Stimulated activated CD8-positive, alpha-beta memory T cell treated with anti-CD3 and anti-CD28 coated beads, Interleukin-12 subunit alpha, Interleukin-12 subunit beta, amount 100 ng/mL, for 4 hours (primary cell): Measurements from ENCODE around the gene MED13L.

Experiments used
- DNase-seq: peaks from one replicate; pipeline ENCODE4 v3.0.0-alpha.2; 2020; ENCODE audit warnings: low read depth

The MED13L gene

GRCh38 chr12:116210762-116211161, 66.7 kb downstream of the MED13L start:
- no peak for DNase-seq

GRCh38 chr12:116210131-116210530, 67.4 kb downstream of the MED13L start:
- no peak for DNase-seq

DNA sequence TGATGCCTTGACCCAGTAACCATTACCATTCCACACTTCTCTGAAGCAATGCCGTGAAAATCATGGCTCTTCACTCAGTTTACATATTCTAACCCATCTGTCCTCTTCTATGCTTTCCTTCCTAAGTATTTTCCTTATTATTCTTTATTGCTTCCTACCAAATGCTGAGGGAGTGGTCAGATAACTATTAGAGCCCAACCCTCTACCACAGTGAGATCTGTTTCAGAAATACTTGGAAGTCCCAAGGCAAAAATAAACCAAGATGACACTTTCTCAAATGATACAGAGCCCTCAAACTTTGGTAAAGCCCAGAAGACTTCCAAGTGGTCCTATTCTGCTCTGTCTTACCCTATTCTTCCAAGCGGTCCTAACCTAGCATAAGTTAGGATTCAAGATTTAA, 68.0 kb downstream of the MED13L start:
- no peak for DNase-seq

DNA sequence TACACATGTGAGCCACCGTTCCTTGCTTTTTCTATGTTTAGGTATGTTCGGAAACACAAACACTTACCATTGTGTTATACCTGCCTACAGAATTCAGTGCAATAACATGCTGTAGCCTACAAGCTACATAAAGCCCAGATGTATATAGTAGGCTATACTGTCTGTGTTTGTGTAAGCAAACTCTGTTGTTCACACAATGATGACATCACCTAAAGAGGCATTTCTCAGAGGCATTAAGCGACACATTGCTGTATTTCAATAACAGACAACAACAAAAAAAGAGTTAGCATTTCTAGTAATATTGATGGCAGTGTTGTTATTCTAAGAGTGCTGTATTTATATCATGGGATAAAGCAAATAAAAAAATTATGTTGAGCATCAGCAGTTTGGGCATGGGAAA, 70.2 kb downstream of the MED13L start:
- DNase-seq = no peak

DNA sequence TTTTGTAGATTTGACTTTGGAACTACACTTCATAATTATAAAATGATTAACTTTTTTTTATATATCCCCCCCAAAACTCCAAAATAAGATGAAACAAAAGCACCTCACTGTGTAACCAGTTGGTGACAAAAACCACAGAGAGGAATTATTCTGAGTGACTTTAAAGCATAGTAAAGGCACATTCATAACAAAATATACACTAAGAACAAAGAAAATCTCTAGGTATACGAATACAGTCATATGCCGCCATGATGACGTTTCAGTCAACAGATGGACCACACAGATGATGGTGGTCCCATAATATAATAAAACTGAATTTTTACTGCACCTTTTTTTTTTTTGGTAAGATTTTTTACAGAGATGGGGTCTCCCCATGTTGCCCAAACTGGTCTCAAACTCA, 70.7 kb downstream of the MED13L start:
- no peak for DNase-seq

DNA sequence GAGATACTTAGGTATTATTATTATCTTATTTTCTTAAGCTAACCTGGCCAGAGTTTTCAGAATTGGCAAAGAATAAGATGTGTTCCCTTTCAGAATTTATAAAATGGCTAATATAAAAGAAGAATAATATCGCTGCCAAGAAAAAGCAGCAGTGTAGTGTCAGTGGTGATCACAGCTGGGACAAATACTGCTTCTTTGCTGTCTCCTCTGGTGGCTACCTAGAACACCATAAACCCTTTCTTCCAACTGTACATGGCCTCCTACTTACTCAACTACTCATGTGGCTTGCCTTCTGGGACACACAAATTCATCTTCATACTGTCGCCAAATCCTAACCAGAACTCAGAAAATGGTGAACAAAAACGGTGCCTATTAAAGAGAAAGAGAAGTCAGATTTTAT, 72.7 kb downstream of the MED13L start:
- no peak for DNase-seq

DNA sequence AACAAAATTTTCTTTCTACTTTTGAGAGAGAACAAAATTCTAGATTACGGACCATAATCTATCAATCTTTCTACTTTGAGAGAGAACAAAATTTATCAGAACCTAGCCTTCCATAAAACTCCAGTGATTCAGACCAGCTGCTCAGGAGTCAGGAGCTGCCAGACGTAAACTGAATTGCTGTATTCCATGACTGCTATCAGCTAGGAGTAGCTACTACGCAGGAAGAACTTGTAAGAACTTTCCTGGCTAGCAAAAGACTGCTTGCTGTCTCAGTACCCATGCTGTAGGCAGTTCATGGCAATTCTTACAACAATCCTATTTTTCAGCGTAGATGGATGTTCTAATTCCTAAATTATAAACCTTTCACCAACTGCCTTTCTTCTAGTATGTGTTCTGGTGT, 73.3 kb downstream of the MED13L start:
- no peak for DNase-seq

- DNase-seq = no peak
Measured at GRCh38 chr12:116202940-116203339, 74.6 kb downstream of the MED13L start.

DNA sequence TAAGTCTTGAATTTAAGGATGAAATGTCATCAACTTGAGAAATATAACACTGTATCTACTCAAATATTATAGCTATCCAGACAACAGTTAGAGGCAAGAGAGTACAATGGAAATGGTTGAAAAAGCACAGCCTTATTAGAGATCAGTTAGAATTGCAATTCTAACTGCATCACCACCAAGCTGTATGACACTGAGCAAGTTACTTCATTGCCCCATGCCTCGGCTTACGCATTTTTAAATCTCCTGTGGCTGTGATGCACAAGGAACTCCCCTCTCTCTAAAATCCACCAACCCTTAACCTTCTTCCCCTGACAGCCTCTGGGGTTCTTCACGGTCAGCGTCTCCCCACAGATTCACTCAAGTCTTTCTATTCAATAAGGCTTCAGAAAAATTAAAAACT, 75.1 kb downstream of the MED13L start:
- DNase-seq = no peak

DNA sequence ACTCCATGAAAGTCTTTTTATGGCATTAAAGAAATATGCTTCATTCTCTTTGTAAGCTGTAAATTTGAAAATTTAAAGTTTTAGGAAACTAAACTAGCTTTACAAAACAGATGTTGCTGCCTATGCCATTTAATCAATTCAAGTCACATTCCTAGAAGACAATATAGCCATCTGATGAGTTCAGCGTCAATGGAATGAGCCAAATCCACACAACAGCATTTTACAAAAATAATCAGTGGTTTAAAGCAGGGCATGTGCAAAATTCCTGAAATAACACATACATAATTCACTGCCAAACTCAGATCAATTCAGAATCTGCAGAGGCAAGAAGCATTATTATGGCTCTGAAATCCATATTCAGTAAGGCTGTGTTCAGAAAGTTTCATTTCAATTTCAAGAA, 75.6 kb downstream of the MED13L start:
- no peak for DNase-seq

GRCh38 chr12:116201359-116201758, 76.1 kb downstream of the MED13L start:
- no peak for DNase-seq

DNA sequence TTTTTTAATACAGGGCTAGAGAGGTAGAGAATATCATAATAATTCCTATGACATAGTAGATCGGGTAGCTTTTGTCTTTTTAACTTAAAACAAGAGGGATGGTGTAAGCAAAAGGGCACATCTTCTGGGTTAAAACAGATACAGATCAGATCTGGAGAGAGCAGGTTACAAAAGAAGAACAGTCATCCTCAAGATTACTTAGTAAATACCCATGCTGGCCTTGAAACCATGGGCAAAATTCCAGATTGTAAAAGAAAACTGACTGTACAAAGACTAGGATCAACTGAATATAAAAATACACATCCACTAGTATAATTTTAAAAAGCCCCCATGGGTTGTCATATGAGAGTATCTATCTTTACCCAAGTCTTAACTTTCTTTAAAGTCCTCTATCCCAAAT, 76.7 kb downstream of the MED13L start:
- DNase-seq = no peak

GRCh38 chr12:116199160-116199706, 78.3 kb downstream of the MED13L start:
- no peak for DNase-seq

DNA sequence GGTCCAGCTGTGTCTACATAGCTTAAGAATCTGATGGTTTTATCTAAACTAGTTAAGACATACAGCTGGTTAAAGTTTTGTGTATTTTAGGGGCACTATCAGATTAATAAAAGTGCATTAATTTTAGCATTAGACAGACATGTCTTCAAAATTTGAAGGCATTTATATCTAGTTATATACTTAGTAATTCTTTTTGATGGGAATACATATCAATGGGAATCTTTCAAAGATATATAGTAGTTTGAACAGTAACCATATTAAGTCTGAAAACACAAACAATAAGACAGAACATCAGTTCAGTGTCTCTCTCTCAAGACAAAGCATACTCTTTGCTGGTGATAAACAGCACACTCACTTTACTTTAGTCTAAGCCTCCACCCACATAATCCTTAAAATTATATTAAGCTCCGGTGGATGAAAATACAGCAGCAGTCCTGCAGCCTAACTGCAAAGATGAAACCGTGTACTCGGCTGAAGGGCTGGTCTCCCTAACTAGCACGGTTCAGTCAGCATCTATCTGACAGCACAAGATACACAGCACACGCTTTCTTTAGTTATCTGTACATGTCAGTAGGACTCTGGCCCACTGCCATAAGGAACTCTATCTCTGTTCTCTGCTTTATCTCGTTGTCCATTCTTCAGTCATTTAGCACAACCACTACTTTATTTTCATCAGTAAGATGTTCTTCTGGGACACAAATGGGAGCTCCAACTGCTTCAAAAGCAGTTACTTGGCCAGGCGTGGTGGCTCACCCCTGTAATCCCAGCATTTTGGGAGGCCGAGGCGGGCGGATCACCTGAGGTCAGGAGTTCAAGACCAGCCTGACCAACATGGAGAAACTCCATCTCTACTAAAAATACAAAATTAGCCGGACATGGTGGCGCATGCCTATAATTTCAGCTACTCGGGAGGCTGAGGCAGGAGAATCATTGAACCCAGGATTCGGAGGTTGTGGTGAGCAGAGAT, 80.5 kb downstream of the MED13L start:
- DNase-seq = no peak

GRCh38 chr12:116196226-116196625, 81.3 kb downstream of the MED13L start:
- no peak for DNase-seq

- peak; percentile 17 for DNase-seq
Measured at GRCh38 chr12:116194935-116195431, 82.5 kb downstream of the MED13L start.

DNA sequence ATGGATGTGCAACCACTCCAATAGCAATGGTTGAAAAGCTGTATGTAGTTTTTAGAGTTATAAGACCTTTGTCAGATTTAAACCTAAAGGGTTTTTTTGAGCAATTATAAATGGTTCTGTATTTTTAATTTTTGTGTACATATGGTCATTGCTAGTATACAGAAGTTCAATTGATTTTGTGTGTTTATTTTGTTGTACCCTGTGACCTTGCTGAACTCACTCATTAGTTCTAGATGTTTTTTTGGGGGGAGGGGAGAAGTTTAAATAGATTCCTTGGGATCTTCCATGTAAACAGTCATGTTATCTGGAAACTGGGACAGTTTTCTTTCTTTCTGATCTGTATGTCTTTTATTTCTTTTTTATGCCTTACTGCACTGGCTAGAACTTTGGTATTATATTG, 87.8 kb downstream of the MED13L start:
- no peak for DNase-seq

DNA sequence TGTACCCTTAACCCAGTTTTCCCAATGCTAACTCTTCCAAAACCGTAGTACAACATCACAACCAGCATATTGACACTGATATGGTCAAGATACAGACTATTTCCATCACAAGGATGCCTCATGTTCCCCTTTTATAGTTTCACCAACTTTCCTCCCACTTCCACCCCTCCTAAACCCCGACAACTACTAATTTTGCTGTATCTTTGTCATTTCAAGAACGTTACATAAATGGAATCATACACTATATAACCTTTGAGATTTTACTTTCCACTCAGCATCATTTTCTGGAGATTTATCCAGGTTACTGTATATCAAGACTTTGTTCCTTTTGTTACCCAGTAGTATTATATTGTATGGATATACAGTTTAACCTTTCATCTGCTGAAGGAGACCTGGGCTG, 88.9 kb downstream of the MED13L start:
- DNase-seq = no peak

GRCh38 chr12:116187151-116187511, 90.4 kb downstream of the MED13L start:
- DNase-seq = no peak

DNA sequence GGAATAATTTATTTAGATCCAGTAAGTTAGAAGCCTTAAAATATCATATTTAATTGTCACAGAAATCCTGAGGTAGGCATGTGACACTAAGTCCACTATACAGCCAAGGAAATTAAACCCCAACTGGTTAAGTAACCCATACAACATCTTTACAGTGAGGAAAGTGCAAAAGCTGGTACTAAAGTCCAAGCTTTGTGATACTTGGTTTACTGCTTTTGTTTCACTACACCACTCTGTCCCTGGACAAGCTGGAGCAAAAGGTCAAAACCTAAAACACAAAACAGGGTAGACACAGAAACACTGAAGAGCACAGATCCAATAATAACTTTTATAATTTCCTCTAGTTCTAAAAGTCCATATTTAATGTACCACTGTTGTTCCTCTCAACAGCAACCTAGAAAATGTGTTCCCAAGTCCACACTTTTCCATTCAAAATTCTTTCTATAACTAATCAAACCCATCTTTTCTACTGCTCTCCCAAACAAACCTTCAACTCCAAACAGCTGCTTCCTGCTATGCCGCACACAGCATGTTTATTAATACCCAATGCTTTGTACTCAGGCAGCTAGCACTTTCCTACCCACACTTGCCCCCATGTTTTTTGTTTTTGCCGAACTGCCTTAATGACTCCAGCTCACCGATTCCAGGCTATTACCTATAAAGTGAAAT, 90.9 kb downstream of the MED13L start:
- no peak for DNase-seq

DNA sequence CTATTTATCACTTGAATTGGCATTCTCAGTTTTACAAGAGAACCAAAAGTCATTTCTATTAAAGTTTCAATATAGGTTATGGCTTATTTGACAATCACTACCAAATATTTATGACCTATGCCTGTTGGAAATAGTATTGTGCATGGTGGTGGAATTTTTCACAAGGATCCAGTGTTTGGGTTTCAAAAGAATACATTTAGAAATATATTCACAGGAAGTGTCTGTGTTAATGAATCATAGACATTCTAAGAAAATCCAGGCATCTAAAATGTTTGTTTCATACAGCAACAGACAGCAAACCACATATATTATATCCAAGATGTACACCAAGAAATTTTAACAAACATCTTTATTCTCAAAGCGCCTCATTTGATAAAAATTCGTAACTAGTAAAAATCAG, 92.7 kb downstream of the MED13L start:
- no peak for DNase-seq

DNA sequence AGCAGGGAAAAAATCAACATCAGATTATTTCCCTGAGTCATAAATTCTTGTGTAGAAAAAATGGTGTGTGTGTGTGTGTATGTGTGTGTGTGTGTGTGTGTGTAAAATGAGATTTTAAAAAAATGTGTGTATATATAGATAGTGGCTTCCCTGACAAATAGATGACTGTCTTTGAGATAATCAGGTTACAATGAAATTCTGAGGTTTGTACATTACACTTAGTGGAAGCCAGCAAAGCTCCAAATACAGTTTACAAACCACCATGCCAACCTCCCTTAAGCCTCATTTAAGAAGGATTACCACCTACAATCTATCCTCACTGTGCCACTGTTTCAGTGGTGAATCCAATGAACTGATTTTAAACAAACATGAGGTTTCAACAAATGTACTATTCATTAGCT, 93.8 kb downstream of the MED13L start:
- no peak for DNase-seq
